HCT116 (cell line): Measurements from ENCODE around the gene PCGF5. TPM values are rescaled to one million over a fixed set of nuclear protein-coding genes. Genes with fewer than 3 reads are reported as not detected.

Experiments used
- ATAC-seq: fragments of 200-7000 bp; cut with Tn5 transposase; 2 replicates; pipeline ENCODE4 v1.9.1; 2020; ENCODE audit warnings: mild to moderate bottlenecking, moderate library complexity
- BruUV-seq: library from RNA; stranded (reverse); fragments of 400-500 nt; replicated peaks from 2 replicates; lab custom pipeline; 2021; lab: Mats Ljungman, UMichigan
- CTCF ChIA-PET: fragments of 300-600 bp; sonication (Branson Sonifier 250); formaldehyde crosslinking; loops from one replicate; lab custom pipeline; 2021; ENCODE audit warnings: antibody characterized with exemption; lab: Charles Lee
- POLR2A ChIA-PET: fragments of 300-600, 350-600 bp; sonication (Branson Sonifier 250); formaldehyde crosslinking; loops from one replicate; lab custom pipeline; 2021; ENCODE audit warnings: antibody characterized with exemption; lab: Charles Lee
- RAD21 ChIA-PET, 2 experiments: fragments of 300-600 bp; sonication (Branson Sonifier 250); formaldehyde crosslinking; loops; one replicate each; lab custom pipeline; 2023; ENCODE audit warnings: low total read pairs in 2 of 2; ENCODE audit not compliant: uncharacterized antibody in 2 of 2, unreplicated experiment in 2 of 2, low non-redundant PET in 1 of 2; lab: Charles Lee
- DNase-seq: peaks from one replicate; pipeline ENCODE4 v3.0.0-alpha.2; 2010; ENCODE audit warnings: low read depth, low spot score
- H2AFZ ChIP-seq: fragments of 200-600 bp; shearing (Covaris generic), sonication (generic); 2 replicates; pipeline ENCODE4 v1.6.1; 2017; ENCODE audit warnings: low read depth, mixed run types, mixed read lengths, antibody characterized with exemption, low read length; ENCODE audit not compliant: poor library complexity, severe bottlenecking
- H3K27ac ChIP-seq: 2 replicates; pipeline ENCODE4 v1.5.1; 2012; ENCODE audit warnings: low read depth, low read length
- H3K27me3 ChIP-seq: fragments of 200-600 bp; sonication (generic); 2 replicates; pipeline ENCODE4 v1.6.1; 2016; ENCODE audit warnings: mixed run types, low read length, mixed read lengths; ENCODE audit not compliant: insufficient read depth
- H3K36me3 ChIP-seq, 2 experiments: fragments of 200-500 bp in 1 of 2; fragments of 200-600 bp in 1 of 2; sonication (Bioruptor generic) in 1 of 2; sonication (generic) in 1 of 2; 2 replicates each; pipeline versions ENCODE4 v1.5.1 to v1.6.1; 2014 to 2016; ENCODE audit warnings: low read length in 2 of 2, inconsistent platforms in 1 of 2, mixed read lengths in 1 of 2, mixed run types in 1 of 2; ENCODE audit not compliant: insufficient read depth in 2 of 2, control insufficient read depth in 1 of 2
- H3K4me1 ChIP-seq, 2 experiments: fragments of 200-600 bp in 1 of 2; sonication (generic) in 1 of 2; 2 replicates each; pipeline versions ENCODE4 v1.5.1 to v1.6.1; 2012 to 2017; ENCODE audit warnings: low read length in 2 of 2, inconsistent platforms in 1 of 2, mild to moderate bottlenecking in 1 of 2, mixed read lengths in 1 of 2, mixed run types in 1 of 2, moderate library complexity in 1 of 2; ENCODE audit not compliant: insufficient read depth in 2 of 2, control insufficient read depth in 1 of 2
- H3K4me2 ChIP-seq: fragments of 200-600 bp; sonication (generic); 2 replicates; pipeline ENCODE4 v1.6.1; 2017; ENCODE audit warnings: mixed run types, low read length, mixed read lengths
- H3K4me3 ChIP-seq, 2 experiments: fragments of 200-600 bp in 1 of 2; sonication (generic) in 1 of 2; replicated peaks in 1 of 2; 2 replicates each; pipeline ENCODE4 v1.5.1; 2011 to 2016; ENCODE audit warnings: low read length in 2 of 2, control low read depth in 1 of 2, low read depth in 1 of 2, mild to moderate bottlenecking in 1 of 2, mixed read lengths in 1 of 2, mixed run types in 1 of 2
- H3K79me2 ChIP-seq: fragments of 200-600 bp; sonication (generic); 2 replicates; pipeline ENCODE4 v1.6.1; 2017; ENCODE audit warnings: mild to moderate bottlenecking, mixed run types, low read length, moderate library complexity, mixed read lengths; ENCODE audit not compliant: insufficient read depth
- H3K9ac ChIP-seq: fragments of 200-600 bp; sonication (generic); 2 replicates; pipeline ENCODE4 v1.6.1; 2016; ENCODE audit warnings: low read length, mixed read lengths
- H3K9me2 ChIP-seq: fragments of 200-600 bp; sonication (generic), shearing (Covaris generic); 2 replicates; pipeline ENCODE4 v1.6.1; 2017; ENCODE audit warnings: mixed run types, mild to moderate bottlenecking, moderate library complexity; ENCODE audit not compliant: insufficient read depth
- H3K9me3 ChIP-seq, 2 experiments: fragments of 200-500 bp in 1 of 2; fragments of 200-600 bp in 1 of 2; sonication (Bioruptor generic) in 1 of 2; sonication (generic) in 1 of 2; 2 replicates each; pipeline ENCODE4 v1.6.1; 2014 to 2017; ENCODE audit warnings: low read length in 2 of 2, mixed read lengths in 2 of 2, inconsistent platforms in 1 of 2, low read depth in 1 of 2, mild to moderate bottlenecking in 1 of 2, mixed run types in 1 of 2, moderate library complexity in 1 of 2; ENCODE audit not compliant: control insufficient read depth in 1 of 2, insufficient read depth in 1 of 2
- H4K20me1 ChIP-seq: fragments of 200-600 bp; sonication (generic), shearing (Covaris generic); 2 replicates; pipeline ENCODE4 v1.6.1; 2017; ENCODE audit warnings: mixed run types, mild to moderate bottlenecking, moderate library complexity; ENCODE audit not compliant: insufficient read depth
- CEBPB ChIP-seq: IDR thresholded peaks from 2 replicates; pipeline ENCODE4 v1.6.1; 2012; ENCODE audit warnings: low read depth
- EGR1 ChIP-seq: IDR thresholded peaks from 2 replicates; pipeline ENCODE4 v1.6.1; 2012; ENCODE audit warnings: low read depth
- ELF1 ChIP-seq: IDR thresholded peaks from 2 replicates; pipeline ENCODE4 v1.6.1; 2012; ENCODE audit warnings: low read depth, borderline replicate concordance
- EZH2 ChIP-seq: fragments of 200-600 bp; sonication (generic); IDR thresholded peaks from 2 replicates; pipeline ENCODE4 v1.6.1; 2017; ENCODE audit warnings: antibody characterized with exemption, mixed run types
- FOSL1 ChIP-seq: IDR thresholded peaks from 2 replicates; pipeline ENCODE4 v1.6.1; 2012; ENCODE audit warnings: low read depth
- POLR2AphosphoS5 ChIP-seq: IDR thresholded peaks from 2 replicates; pipeline ENCODE4 v1.6.1; 2011; ENCODE audit warnings: mild to moderate bottlenecking, low read depth, low read length, moderate library complexity
- RAD21 ChIP-seq: IDR thresholded peaks from 2 replicates; pipeline ENCODE4 v1.6.1; 2012; ENCODE audit warnings: low read depth, mild to moderate bottlenecking
- SIN3A ChIP-seq: IDR thresholded peaks from 2 replicates; pipeline ENCODE4 v1.6.1; 2012; ENCODE audit warnings: low read depth
- SRF ChIP-seq: IDR thresholded peaks from 2 replicates; pipeline ENCODE4 v1.6.1; 2012; ENCODE audit warnings: low read depth
- ZFX ChIP-seq: fragments of 450-650 bp; IDR thresholded peaks from 2 replicates; pipeline ENCODE4 v1.6.1; 2017
- ZNF274 ChIP-seq: fragments of 200-500 bp; sonication (Bioruptor generic); IDR thresholded peaks from 2 replicates; pipeline ENCODE4 v1.6.1; 2014; ENCODE audit warnings: mild to moderate bottlenecking, low read depth, low read length, inconsistent platforms
- intact Hi-C: fragments of 100-400 bp; cut with micrococcal nuclease; formaldehyde crosslinking; loops from 2 replicates; pipeline ENCODE4 v1.10.0; 2022
- total RNA-seq: library from RNA; stranded (reverse); gene quantifications from one replicate; pipeline ENCODE4 v1.2.1, GENCODE V29; 2021; ENCODE audit not compliant: unreplicated experiment
- TF ChIP-seq, protein P1 (sequence below): IDR thresholded peaks from 2 replicates; pipeline ENCODE4 v1.6.1; 2012; ENCODE audit warnings: low read depth
- TF ChIP-seq, protein P2 (sequence below): IDR thresholded peaks from 2 replicates; pipeline ENCODE4 v1.6.1; 2012
- TF ChIP-seq, protein P3 (sequence below), 3 experiments: fragments of 200-600 bp in 1 of 3; sonication (generic) in 1 of 3; IDR thresholded peaks in 2 of 3; conservative IDR thresholded peaks in 1 of 3; 2 replicates each; pipeline ENCODE4 v1.5.1; 2012 to 2017; ENCODE audit warnings: low read depth in 2 of 3, low read length in 2 of 3, antibody characterized with exemption in 1 of 3, borderline replicate concordance in 1 of 3, control low read depth in 1 of 3, mild to moderate bottlenecking in 1 of 3, mixed read lengths in 1 of 3, mixed run types in 1 of 3, moderate library complexity in 1 of 3; ENCODE audit not compliant: insufficient read depth in 1 of 3

The PCGF5 gene
- total RNA-seq, 1 experiment from 2014 or later, result 27.5 TPM

DNA sequence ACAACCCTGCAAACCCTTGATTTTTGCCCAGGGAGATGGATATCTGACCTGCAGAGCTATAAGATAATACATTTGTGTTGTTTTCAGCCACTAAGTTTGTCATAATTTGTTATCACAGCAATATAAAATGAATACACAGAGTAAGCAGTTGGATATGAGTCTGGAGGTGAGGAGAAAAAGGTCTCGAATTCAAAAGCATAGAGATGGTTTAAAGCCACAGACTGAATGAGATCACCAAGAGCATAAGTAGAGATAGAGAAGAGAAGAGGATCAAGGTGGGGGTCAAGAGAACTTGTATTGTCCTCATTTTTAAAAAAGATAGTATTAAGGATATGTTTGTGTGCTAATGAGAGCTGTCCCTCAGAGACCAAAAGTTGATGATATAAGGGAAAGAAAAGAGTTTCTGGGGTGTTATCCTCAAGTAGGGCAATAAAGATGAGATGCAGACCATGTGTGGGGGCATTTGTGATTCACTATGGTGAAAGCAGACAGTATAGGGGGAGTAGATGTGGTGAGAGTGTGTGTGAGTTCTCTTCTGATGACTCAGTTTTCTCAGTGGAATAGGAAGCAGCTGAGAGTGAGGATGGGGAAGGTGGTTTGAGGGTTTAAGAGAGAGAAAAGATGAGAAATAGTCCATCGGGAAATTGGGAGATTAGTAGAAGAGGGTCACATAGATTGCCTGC is 25.8 kb upstream of the PCGF5 start:
- no peaks in the 10 kb centered on the region for H3K9me2 ChIP-seq
- no peak overlapping the region for H3K27ac ChIP-seq
- H3K4me2 ChIP-seq, result no peak overlapping the region
- H3K27me3 ChIP-seq, result no peaks in the 10 kb centered on the region
- intact Hi-C loops, result no loop called here
- ChIA-PET POLR2A (no interaction called here), RAD21 (no interaction called here), CTCF (no interaction called here)
- no peak for DNase-seq
- H3K36me3 ChIP-seq, result no peaks in the 10 kb centered on the region
- H4K20me1 ChIP-seq, result no peaks in the 10 kb centered on the region
- H3K79me2 ChIP-seq, result no peaks in the 10 kb centered on the region; the same call in 1 of the 2 replicates
- no peak overlapping the region for H2AFZ ChIP-seq
- H3K9ac ChIP-seq, result no peak overlapping the region
- TF ChIP-seq, protein P1, sequence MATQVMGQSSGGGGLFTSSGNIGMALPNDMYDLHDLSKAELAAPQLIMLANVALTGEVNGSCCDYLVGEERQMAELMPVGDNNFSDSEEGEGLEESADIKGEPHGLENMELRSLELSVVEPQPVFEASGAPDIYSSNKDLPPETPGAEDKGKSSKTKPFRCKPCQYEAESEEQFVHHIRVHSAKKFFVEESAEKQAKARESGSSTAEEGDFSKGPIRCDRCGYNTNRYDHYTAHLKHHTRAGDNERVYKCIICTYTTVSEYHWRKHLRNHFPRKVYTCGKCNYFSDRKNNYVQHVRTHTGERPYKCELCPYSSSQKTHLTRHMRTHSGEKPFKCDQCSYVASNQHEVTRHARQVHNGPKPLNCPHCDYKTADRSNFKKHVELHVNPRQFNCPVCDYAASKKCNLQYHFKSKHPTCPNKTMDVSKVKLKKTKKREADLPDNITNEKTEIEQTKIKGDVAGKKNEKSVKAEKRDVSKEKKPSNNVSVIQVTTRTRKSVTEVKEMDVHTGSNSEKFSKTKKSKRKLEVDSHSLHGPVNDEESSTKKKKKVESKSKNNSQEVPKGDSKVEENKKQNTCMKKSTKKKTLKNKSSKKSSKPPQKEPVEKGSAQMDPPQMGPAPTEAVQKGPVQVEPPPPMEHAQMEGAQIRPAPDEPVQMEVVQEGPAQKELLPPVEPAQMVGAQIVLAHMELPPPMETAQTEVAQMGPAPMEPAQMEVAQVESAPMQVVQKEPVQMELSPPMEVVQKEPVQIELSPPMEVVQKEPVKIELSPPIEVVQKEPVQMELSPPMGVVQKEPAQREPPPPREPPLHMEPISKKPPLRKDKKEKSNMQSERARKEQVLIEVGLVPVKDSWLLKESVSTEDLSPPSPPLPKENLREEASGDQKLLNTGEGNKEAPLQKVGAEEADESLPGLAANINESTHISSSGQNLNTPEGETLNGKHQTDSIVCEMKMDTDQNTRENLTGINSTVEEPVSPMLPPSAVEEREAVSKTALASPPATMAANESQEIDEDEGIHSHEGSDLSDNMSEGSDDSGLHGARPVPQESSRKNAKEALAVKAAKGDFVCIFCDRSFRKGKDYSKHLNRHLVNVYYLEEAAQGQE, result no peak
- H3K4me1 ChIP-seq, result no peaks in the 10 kb centered on the region
- H3K9me3 ChIP-seq, result no peaks in the 10 kb centered on the region
- no peak for ATAC-seq
- BruUV-seq, result no TSS peak
- H3K4me3 ChIP-seq, result no peak overlapping the region

DNA sequence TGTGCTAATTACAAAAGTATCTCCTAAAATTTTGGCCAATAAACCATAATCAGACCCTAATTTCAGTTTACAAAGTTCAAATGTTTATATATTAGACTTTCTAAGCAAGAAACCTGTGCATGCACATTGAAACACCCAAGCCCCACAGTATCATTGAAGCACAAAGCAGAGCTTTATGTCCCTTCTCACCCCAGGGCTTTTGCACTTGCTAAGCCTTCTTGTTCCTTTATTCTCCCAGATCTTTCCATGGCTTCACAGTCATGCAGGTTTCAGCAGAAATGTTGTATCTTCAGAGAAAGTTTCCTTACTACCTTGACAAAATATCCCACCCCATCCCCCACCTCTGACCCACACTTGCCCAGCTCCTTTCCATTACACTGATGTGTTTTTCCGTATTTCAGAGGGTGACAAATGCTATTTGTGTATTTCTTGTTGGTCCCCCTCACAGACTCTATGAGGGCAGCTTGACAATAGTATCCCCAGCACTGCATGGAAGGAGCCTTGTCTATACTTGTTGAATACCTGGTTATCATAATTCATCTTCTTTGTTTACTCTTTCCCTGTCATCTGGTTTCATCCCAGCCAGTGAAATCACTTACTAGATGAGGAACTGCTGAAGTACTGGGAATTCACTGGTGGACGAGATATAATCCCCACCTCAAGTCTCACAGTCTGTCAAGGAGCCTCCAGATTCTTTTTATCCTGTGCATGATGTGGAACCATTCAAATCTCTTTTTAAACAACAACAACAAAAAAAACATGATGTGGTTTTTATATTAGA is 24.0 kb upstream of the PCGF5 start:
- H3K27me3 ChIP-seq, result no peaks in the 10 kb centered on the region
- no peaks in the 10 kb centered on the region for H3K36me3 ChIP-seq
- BruUV-seq, result no TSS peak
- no peak overlapping the region for H3K9ac ChIP-seq
- no peak overlapping the region for H3K27ac ChIP-seq
- intact Hi-C loops, result no loop called here
- no peaks in the 10 kb centered on the region for H3K9me3 ChIP-seq
- H3K9me2 ChIP-seq, result no peaks in the 10 kb centered on the region
- H4K20me1 ChIP-seq, result no peaks in the 10 kb centered on the region
- DNase-seq, result no peak
- H3K79me2 ChIP-seq, result no peaks in the 10 kb centered on the region; the same call in 1 of the 2 replicates
- no peaks in the 10 kb centered on the region for H3K4me1 ChIP-seq
- ChIA-PET RAD21 (no interaction called here), CTCF (no interaction called here), POLR2A (no interaction called here)
- no peak overlapping the region for H3K4me2 ChIP-seq
- ATAC-seq, result no peak
- no peak overlapping the region for H3K4me3 ChIP-seq
- no peak overlapping the region for H2AFZ ChIP-seq
- TF ChIP-seq SRF (no peak), ZFX (no peak), RAD21 (no peak), POLR2AphosphoS5 (no peak), CEBPB (no peak), EZH2 (no peak), ELF1 (no peak), ZNF274 (no peak), SIN3A (no peak), EGR1 (no peak), FOSL1 (no peak)
- TF ChIP-seq, protein P2, sequence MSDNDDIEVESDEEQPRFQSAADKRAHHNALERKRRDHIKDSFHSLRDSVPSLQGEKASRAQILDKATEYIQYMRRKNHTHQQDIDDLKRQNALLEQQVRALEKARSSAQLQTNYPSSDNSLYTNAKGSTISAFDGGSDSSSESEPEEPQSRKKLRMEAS, result no peak
- TF ChIP-seq, protein P3, sequence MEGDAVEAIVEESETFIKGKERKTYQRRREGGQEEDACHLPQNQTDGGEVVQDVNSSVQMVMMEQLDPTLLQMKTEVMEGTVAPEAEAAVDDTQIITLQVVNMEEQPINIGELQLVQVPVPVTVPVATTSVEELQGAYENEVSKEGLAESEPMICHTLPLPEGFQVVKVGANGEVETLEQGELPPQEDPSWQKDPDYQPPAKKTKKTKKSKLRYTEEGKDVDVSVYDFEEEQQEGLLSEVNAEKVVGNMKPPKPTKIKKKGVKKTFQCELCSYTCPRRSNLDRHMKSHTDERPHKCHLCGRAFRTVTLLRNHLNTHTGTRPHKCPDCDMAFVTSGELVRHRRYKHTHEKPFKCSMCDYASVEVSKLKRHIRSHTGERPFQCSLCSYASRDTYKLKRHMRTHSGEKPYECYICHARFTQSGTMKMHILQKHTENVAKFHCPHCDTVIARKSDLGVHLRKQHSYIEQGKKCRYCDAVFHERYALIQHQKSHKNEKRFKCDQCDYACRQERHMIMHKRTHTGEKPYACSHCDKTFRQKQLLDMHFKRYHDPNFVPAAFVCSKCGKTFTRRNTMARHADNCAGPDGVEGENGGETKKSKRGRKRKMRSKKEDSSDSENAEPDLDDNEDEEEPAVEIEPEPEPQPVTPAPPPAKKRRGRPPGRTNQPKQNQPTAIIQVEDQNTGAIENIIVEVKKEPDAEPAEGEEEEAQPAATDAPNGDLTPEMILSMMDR (IDR thresholded peaks at IDR 0.05 in 2 of 3, conservative IDR thresholded peaks at IDR 0.05 in 1 of 3; ENCODE audit: borderline replicate concordance in 1 of 3, insufficient read depth in 1 of 3, low read depth in 2 of 3, low read length in 2 of 3), result no peak
